GM19438 (cell line): Measurements from ENCODE around the gene TEX13D.
"Not testable (repeated sequence)": the region's sequence is repeated elsewhere in the genome, so short reads cannot be mapped to it uniquely, and the experiment has no call there.

ENCODE experiments used
- ATAC-seq: cut with Tn5 transposase; IDR thresholded peaks from one replicate; pipeline ENCODE4 v1.9.1; 2021; ENCODE audit warnings: low read depth; ENCODE audit not compliant: unreplicated experiment

The TEX13D gene

DNA sequence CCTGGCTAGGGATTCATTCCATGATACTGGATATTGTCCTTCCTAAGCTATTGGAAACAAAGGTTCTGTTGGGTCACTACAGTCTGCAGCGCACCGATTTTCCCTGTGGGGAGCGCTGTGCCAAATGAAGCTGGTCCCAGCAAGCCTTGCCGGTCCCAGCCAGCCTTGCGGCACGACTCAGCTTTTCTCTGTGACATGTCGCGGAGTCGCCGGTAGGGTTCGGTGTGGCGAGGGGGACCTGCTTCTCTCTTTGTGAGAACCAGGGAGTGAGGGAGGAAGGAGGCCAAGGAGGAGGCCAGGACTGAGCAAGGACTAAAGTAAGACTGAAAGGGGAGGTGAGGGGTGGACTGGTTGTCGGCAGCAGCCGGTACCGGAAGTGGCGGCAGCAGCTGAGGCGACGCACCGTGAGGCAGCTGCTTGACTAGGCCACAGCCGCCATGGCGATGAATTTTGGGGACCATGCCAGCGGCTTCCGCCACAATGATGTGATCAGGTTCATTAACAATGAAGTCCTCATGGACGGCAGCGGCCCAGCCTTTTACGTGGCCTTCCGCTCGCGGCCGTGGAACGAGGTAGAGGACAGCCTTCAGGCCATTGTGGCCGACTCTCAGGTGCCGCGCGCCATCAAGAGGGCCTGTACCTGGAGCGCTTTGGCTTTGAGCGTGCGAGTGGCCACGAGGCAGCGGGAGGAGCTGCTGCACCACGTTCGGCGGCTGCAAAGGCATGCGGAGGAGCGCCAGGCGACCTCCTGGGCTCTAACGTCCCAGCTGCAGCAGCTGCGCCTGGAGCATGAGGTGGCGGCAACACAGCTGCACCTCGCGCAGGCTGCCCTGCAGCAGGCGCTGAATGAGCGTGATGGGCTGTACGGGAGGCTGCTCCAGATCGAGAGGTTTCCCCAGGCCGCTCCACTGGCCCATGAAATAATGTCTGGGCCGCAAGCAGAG lies at the start of gene TEX13D:
TEX13D (plus strand) TSS at position 180 of the 944 bp plus-strand sequence; CDS start at position 438, 258 bp downstream.
- ATAC-seq = no peak

DNA sequence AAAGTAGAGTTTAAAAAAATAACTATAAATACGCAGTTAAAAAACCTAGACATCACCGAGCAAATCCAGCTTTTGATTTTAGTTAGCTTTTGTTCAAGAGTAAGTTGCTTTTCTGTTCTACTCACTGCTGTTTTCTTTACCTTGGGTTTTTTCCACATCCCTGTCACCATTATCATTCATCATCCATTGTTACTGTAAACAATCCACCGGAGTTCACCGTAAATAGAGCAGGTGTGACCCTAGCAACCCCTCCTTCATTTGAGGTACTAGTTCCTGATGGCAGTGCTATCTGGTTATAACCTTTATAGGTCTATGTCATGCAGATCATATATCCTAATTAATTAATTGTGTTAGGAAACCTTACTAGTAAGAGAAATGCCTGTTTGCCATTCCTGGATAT lies 43.0 kb upstream of the TEX13D start:
- ATAC-seq = no peak

DNA sequence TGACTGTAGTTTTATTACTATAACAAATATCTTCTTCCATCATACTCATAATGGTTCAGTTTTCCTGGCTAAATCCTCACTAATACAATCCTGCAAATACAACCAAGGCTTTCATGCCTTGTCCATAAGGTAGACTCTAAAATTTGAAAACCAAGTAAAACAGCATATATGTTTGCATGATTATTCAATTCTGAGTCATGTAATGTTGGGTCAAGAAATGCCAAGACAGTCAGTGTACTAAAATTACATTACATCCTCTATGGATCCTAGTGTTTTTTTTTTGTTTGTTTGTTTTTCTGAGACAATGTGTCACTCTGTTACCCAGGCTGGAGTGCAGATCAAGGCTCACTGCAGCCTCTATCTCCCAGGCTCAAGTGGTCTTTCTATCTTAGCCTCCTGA lies 38.6 kb upstream of the TEX13D start:
- no peak for ATAC-seq

DNA sequence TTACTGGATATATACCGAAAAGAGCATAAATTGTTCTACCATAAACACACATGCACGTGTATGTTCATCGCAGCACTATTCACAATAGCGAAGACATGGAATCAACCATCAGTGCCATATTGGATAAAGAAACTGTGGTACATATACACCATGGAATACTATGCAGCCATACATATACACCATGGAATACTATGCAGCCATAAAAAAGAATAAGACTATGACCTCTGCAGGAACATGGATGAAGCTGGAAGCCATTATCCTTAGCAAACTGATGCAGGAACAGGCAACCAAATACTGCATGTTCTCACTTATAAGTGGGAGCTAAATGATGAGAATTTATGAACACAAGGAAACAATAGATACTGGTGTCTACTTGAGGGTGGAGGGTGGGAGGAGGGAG lies 33.1 kb upstream of the TEX13D start:
- ATAC-seq = not testable (repeated sequence)

- ATAC-seq = no peak
Observed at GRCh38 chrX:124300405-124300804, 32.1 kb upstream of the TEX13D start.

DNA sequence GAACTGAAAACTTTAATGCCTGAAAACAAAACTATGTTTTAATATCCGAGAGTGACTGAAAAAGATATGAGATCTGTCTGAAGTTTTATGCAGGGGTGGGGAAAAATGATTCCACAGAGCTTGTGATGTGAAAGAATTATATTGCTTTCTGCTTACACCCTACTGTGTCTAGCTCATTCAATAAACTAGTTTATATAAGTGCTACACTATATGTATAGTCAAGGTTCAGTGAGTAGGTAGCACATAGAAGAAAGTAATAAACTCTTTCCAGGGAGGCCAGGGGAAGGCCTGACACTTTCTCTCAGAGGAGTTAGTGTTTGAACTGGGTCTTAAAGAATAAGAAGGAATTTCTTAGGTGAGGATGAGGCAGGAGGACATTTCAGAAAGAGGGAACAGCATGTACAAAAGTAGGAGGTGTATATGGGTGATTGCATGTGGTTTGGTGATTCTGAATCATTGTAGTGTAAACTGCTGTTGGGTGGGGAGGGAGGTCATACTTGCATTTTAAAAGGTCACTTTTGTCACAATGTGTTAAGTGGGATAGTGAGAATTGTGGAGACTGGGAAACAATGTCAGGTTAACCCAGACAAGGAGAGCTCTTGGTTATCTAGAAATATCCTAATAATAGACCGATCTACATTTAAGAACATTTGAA lies 25.1 kb upstream of the TEX13D start:
- ATAC-seq = no peak

GRCh38 chrX:124325732-124326131 lies 6.7 kb upstream of the TEX13D start:
- no peak for ATAC-seq

GRCh38 chrX:124328765-124329164 lies 3.7 kb upstream of the TEX13D start:
- ATAC-seq = no peak

GRCh38 chrX:124333862-124334261 lies 1.4 kb downstream of the TEX13D start:
- no peak for ATAC-seq

GRCh38 chrX:124334555-124334954 lies 2.1 kb downstream of the TEX13D start:
- ATAC-seq = not testable (repeated sequence)

DNA sequence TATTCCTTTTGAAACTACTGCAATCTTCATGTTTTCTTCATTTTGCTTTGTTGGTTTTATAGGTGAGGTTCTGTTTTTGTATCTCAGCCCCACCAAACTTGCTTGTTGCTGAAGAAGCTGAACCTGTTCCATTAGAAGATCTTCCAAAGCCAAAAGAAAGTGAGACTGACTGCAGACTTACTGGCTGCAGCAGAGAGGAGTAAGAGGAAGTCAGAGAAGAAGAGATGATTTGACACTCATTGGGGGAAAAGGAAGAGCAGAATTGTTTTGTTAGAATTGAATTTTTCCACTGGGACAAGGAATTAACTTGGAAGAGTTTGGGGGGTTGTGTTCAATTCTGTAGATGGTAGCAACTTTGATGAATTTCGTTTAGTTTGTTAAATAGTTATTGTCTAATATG lies 3.1 kb downstream of the TEX13D start:
- ATAC-seq = no peak

- no peak for ATAC-seq
Observed at GRCh38 chrX:124337916-124338315, 5.5 kb downstream of the TEX13D start.

DNA sequence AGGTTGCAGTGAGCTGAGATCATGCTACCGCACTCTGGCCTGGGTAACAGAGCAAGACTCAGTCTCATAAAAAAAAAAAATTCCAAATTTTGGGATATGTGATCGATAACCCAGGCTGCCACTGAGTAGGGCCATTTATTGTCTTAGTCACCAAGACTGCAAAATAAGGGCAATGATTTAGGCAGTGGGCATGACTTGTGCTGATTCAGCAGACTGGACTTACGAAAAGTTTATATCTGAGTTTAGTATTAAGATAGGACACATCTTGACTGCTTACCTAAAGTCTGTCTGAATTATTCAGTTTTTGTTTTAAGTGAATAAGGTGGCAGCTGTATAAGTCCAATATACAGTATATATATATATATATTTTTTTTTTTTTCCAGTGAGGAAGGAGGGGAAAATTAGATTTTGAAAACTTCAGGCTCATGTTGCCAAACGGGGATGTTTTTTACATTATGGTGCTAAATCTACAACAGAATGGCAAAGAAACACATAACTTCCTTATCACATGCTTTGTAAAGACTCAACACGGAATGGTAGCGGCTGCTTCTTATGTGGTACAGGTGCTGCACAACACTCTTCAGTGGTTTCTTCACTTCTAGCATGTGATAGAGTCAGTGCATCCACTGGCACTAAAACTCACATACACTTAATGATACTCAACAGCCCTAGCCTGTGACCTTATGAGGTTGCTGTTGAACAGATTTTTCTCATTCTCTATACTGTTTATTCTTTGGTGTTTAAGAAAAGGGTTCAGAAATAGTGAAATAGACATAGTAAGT lies 6.5 kb downstream of the TEX13D start:
- ATAC-seq = no peak

- no peak for ATAC-seq
Observed at GRCh38 chrX:124341396-124342132, 9.1 kb downstream of the TEX13D start.

- ATAC-seq = no peak
Observed at GRCh38 chrX:124342174-124342867, 9.9 kb downstream of the TEX13D start.

GRCh38 chrX:124343016-124343415 lies 10.6 kb downstream of the TEX13D start:
- no peak for ATAC-seq

GRCh38 chrX:124344246-124344645 lies 11.8 kb downstream of the TEX13D start:
- no peak for ATAC-seq

DNA sequence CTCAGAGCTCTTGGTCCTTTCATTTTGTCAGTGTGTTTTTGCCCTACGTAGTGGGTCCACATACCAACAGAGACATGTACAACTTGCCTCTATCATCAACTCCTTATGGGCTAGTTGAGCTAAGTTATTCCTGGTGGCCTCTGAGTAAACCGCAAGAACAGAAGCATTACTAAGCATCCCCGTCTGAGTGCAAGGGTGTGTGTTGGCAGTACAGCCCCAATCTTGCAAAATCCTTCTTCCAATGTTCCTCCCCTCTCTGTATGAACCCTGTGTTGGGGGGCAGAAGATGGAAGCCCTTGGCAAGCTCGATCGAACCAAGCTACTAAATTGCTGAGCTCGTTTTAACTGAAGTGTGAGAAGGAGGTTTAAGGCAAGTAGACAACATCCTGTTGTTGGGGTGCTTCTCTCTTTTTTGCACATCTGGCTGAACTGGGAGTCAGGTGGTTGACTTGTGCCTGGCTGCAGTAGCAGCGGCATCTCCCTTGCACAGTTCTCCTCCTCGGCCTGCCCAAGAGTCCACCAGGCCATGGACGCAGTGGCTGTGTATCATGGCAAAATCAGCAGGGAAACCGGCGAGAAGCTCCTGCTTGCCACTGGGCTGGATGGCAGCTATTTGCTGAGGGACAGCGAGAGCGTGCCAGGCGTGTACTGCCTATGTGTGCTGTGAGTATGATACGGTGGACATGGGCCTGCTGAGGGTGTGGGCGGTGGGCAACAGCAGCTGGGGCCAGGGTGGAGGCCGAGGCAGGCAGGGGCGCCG lies 13.8 kb downstream of the TEX13D start, which contains the start of gene SH2D1A:
SH2D1A (plus strand) TSS at position 447 of the 760 bp plus-strand sequence; CDS start at position 527, 80 bp downstream.
- no peak for ATAC-seq

GRCh38 chrX:124346877-124347241 lies 14.4 kb downstream of the TEX13D start:
- no peak for ATAC-seq
